ENCODE measurements around the gene KCNIP4. TPM values are rescaled to one million over a fixed set of nuclear protein-coding genes. Genes with fewer than 3 reads are reported as not detected.

KCNIP4 gene
- total and polyA plus RNA-seq, 2 of the 8 experiments (the other 6 are each of a cell fraction or from before 2014, with no cell fraction given), result 0.06 TPM; not detected in 1

- TF ChIP-seq E2F6 (IDR thresholded peaks at IDR 0.05) (no peak), EZH2 (IDR thresholded peaks at IDR 0.05; ENCODE audit: low read depth, low read length, severe bottlenecking) (no peak), PHF8 (conservative IDR thresholded peaks at IDR 0.05; ENCODE audit: low read depth, low read length) (no peak), RFX5 (IDR thresholded peaks at IDR 0.05; ENCODE audit: borderline replicate concordance, low read depth, low read length) (no peak), POU5F1 (IDR thresholded peaks at IDR 0.05; ENCODE audit: low read depth, low read length) (no peak)
Observed at GRCh38 chr4:21991562-21991961, 43.0 kb upstream of the KCNIP4 start (continued).

Data from H1 (cell line).